MG63 (cell line): ENCODE results near the gene CEP68. TPM values are rescaled to one million over a fixed set of nuclear protein-coding genes. Genes with fewer than 3 reads are reported as not detected.

Experiments used
- DNase-seq: peaks from one replicate; pipeline ENCODE4 v3.0.0-alpha.2; 2020
- H3K27me3 ChIP-seq: fragments of 250-450 bp; sonication (Bioruptor Pico); 2 replicates; pipeline ENCODE4 v1.5.1; 2020; ENCODE audit warnings: mild to moderate bottlenecking, moderate library complexity
- H3K36me3 ChIP-seq: fragments of 250-450 bp; sonication (Bioruptor Pico); 2 replicates; pipeline ENCODE4 v1.5.1; 2020; ENCODE audit warnings: mild to moderate bottlenecking, moderate library complexity
- H3K4me3 ChIP-seq: fragments of 250-450 bp; sonication (Bioruptor Pico); 2 replicates; pipeline ENCODE4 v1.5.1; 2020; ENCODE audit warnings: mild to moderate bottlenecking, moderate library complexity
- H3K9me3 ChIP-seq: fragments of 250-450 bp; sonication (Bioruptor Pico); 2 replicates; pipeline ENCODE4 v1.5.1; 2020; ENCODE audit warnings: mild to moderate bottlenecking, moderate library complexity
- total RNA-seq: library from RNA; depleted of rRNA; stranded (reverse); fragments of >200 nt; shearing (Covaris generic); gene quantifications from 2 replicates; pipeline ENCODE4 v1.2.3, GENCODE V29; 2014; ENCODE audit warnings: low replicate concordance

CEP68 gene
- total RNA-seq, 1 experiment from 2014 or later = 4.9 TPM

DNA sequence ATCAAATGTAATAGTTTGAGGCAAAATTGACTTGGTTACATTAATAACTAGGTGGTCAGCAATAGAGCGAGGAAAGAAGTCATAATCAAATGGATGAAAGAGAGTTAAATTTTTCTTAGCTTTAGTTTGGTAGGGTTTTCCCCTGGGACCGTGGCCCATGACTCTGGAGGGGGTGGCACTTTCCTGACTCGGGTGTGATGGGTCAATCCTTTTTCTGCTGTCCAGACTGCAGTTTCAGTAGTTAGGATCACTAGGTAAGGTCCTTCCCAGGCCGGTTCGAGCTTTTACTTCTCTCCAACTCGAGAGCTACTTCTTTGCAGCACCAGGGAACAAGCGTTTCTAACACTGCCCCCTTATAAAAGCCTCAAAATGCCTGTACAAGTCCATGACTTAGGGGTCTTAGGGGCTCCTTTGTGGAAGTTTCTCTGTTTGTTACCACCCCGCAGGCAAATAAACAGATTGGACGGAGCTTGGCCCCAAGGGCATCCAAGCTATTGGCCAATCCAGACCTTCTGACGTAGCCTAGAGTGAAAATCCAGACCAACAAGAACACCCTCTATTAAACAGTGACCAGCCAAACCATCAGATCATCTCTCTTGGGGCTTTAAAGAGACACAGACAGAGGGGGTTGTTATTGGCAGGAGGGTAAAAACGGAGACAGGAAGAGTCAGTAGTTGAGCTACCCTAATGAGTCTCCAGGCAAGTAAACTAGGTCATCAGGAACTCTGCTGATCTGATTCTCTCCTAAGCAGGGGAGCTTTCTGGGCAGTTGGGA, 9.4 kb upstream of the CEP68 start:
- DNase-seq = no peak
- H3K4me3 ChIP-seq = no peak overlapping the region
- no peaks in the 10 kb centered on the region for H3K36me3 ChIP-seq
- no peaks in the 10 kb centered on the region for H3K27me3 ChIP-seq
- peaks cover 10% of the 10 kb centered on the region for H3K9me3 ChIP-seq

- DNase-seq = no peak
- Histone ChIP-seq H3K4me3 (no peak overlapping the region), H3K36me3 (no peaks in the 10 kb centered on the region), H3K27me3 (no peaks in the 10 kb centered on the region), H3K9me3 (peaks cover 10% of the 10 kb centered on the region)
Measured at GRCh38 chr2:65049010-65049639, 7.1 kb upstream of the CEP68 start.

DNA sequence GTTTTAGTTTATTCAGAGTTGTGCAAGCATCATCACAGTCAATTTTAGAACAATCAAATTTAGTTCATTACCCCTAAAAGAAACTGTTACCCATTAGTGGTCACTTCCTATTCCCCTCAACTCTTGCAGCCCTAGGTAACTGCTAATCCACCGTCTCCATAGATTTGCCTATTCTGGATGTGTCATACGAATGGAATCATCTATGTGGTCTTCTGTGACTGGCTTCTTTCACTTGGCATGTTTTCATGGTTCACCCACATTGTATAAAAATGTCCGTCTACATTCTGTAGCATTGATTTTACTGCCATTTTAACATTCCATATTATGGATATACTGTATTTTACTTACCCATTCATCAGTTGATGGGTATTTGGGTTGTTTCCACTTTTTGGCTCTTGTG, 5.3 kb upstream of the CEP68 start:
- H3K27me3 ChIP-seq = no peaks in the 10 kb centered on the region
- H3K36me3 ChIP-seq = no peaks in the 10 kb centered on the region
- DNase-seq = no peak
- H3K4me3 ChIP-seq = no peak overlapping the region
- H3K9me3 ChIP-seq = peaks cover 8% of the 10 kb centered on the region

DNA sequence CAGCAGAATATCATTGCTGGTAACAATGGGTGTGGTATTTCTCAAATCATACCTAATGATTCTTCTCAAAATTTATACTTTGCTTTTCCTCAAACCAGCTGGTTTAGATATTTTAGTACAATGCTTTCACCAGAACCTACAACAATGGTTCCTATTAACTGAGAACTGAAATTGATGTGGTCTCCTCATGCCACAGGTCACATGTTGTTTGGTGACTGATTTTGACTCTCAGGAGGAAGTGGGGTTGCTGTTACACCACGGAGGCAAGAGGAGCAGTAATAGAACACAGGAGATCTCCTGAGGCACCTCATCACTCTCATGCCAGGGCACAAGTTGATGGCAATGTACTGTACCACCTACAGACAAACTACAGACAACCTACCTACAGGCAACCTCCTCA, 3.0 kb upstream of the CEP68 start:
- DNase-seq = no peak
- Histone ChIP-seq H3K27me3 (no peaks in the 10 kb centered on the region), H3K36me3 (no peaks in the 10 kb centered on the region), H3K4me3 (no peak overlapping the region), H3K9me3 (peaks cover 5% of the 10 kb centered on the region)

DNA sequence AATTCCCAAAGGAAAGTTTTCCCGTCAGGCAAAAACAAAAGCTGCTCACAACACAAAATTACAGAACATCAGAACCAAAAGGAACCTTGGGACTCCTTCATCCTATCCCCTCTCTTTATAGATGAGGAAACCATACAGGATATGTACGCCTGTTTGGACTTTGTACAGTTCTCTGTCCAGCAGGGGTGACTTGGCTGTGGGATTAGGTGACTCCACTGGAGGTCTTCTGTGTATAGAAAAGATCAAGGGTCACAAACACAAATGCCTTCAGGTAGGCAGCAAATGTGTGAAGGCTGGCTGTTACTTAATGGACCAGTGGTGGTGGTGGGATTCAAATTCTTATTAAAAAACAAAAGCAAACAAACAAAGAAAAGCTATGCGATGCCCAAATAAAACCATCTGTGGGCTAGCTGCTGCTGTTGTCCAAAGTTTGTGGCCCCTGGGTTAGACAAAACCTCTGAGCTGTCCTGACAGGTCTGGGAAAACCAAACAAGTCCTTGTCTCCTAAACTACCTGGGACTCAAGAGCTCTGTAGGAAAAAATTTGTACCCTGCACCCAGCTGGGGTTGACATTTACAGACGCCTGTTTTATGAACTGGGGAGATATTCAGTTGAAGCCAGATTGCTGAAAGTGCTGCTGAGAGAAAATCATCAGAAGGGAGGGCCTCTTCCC, 1.3 kb upstream of the CEP68 start:
- H3K36me3 ChIP-seq = 0 out of 2 replicates have a peak, but pooled peaks cover 2% of the 10 kb centered on the region
- DNase-seq = no peak
- H3K4me3 ChIP-seq = peak overlapping the region; percentile 74; the same call in 1 of the 2 replicates
- no peaks in the 10 kb centered on the region for H3K9me3 ChIP-seq
- H3K27me3 ChIP-seq = no peaks in the 10 kb centered on the region

GRCh38 chr2:65055422-65056214, 598 bp upstream of the CEP68 start:
- no peaks in the 10 kb centered on the region for H3K9me3 ChIP-seq
- no peaks in the 10 kb centered on the region for H3K27me3 ChIP-seq
- peak overlapping the region; percentile 74 for H3K4me3 ChIP-seq
- DNase-seq = no peak
- H3K36me3 ChIP-seq = 0 out of 2 replicates have a peak, but pooled peaks cover 2% of the 10 kb centered on the region

- DNase-seq = no peak
- Histone ChIP-seq H3K9me3 (no peaks in the 10 kb centered on the region), H3K27me3 (no peaks in the 10 kb centered on the region), H3K4me3 (peak overlapping the region; percentile 74), H3K36me3 (peaks cover 2% of the 10 kb centered on the region; the same call in 1 of the 2 replicates)
Measured at GRCh38 chr2:65057054-65057375, 799 bp downstream of the CEP68 start.

- no peak for DNase-seq
- Histone ChIP-seq H3K36me3 (peaks cover 2% of the 10 kb centered on the region; the same call in 1 of the 2 replicates), H3K4me3 (peak overlapping the region; percentile 74), H3K9me3 (no peaks in the 10 kb centered on the region), H3K27me3 (no peaks in the 10 kb centered on the region)
Measured at GRCh38 chr2:65057391-65058052, 1.3 kb downstream of the CEP68 start.

- Histone ChIP-seq H3K36me3 (peaks cover 6% of the 10 kb centered on the region), H3K4me3 (no peak overlapping the region)
- no peak for DNase-seq
Measured at GRCh38 chr2:65059071-65059470, 2.9 kb downstream of the CEP68 start.

DNA sequence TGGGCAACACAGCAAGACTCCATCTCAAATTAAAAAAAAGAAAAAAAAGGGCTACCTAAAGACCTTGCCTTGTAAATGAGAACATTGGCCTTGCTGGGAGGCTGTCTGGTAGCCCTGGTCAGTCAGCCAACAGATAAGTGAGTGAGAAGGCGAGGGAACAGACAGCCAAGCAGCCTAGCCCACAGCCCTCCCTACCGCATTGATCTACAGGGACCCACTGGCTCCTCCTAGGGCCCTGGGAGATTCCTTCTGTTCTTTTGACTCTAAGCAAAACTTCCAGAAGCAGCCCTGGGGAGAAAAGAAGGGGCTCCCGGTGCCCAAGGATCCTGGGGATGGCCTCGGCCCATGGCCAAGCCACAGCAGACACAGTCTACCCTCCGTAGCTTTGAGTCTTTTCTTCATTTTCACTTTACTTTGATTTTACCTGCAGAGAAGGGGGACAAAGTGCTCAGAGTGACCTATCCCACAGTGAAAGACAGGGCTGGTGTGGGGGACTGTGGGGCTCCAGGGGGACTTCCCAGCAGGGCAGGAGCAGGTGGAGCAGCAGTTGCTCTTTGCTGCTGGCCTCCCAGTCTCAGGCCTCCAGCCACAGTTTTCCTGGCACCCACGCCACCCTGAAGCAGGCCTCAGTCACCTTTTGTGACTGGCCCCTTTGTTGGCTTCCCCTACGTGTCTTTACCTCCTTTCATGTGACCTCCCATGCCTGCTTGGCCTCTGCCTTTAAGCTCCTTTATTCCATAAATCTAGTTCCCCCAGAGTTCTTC, 5.1 kb downstream of the CEP68 start:
- DNase-seq = no peak
- H3K4me3 ChIP-seq = no peak overlapping the region
- peaks cover 6% of the 10 kb centered on the region for H3K36me3 ChIP-seq
- no peaks in the 10 kb centered on the region for H3K27me3 ChIP-seq
- H3K9me3 ChIP-seq = no peaks in the 10 kb centered on the region

More at GRCh38 chr2:65059071-65059470, 2.9 kb downstream of the CEP68 start:
- Histone ChIP-seq H3K9me3 (no peaks in the 10 kb centered on the region), H3K27me3 (no peaks in the 10 kb centered on the region)

- no peaks in the 10 kb centered on the region for H3K27me3 ChIP-seq
- no peak for DNase-seq
- no peaks in the 10 kb centered on the region for H3K9me3 ChIP-seq
- H3K36me3 ChIP-seq = peaks cover 6% of the 10 kb centered on the region
- H3K4me3 ChIP-seq = no peak overlapping the region
Measured at GRCh38 chr2:65061910-65062339, 5.7 kb downstream of the CEP68 start.

- no peak for DNase-seq
- peaks cover 6% of the 10 kb centered on the region for H3K36me3 ChIP-seq
- H3K9me3 ChIP-seq = no peaks in the 10 kb centered on the region
- no peaks in the 10 kb centered on the region for H3K27me3 ChIP-seq
- no peak overlapping the region for H3K4me3 ChIP-seq
Measured at GRCh38 chr2:65062843-65063825, 6.9 kb downstream of the CEP68 start.

DNA sequence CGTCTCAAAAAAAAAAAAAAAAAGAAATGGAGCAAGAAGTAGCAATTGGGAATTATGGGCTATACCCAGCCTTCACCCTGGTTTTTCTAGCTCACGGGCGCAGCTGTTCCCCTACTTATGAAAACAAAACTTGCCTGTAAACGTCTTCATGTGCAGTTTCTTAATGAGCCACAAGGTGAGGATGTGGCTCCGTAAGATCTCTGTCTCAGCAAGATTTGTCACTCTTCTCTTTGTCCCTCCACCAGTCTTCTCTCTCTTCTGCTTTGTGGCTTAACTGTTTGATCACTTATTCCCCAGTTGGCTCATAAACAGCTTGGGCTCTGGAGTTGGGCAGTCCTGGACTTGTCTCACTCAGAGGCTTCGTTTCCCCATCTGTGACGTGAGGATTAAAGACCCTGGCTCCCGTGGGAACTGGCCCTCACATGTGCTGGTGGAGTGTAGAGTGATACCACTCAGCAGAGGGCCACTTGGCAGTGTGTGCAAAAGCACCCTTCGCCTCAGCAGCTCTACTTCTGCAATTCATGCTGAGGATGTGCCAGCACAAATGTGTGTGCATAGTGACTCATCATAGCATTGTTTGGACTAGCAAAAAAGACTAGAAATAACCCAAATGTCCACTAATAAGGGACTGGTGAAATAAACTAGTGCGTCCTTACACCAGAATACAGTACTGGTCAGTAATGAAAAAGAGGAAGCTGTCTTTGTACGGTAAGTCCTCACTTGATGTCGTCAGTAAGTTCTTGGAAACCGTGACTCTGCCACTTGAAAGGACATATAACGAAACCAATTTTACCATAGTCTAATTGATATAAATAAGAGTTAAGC, 8.7 kb downstream of the CEP68 start:
- Histone ChIP-seq H3K36me3 (peaks cover 10% of the 10 kb centered on the region), H3K9me3 (no peaks in the 10 kb centered on the region), H3K4me3 (peak overlapping the region; percentile 18), H3K27me3 (no peaks in the 10 kb centered on the region)
- peak; percentile 94 for DNase-seq
